ENCODE data around the gene FAM204A.

Gene FAM204A

DNA sequence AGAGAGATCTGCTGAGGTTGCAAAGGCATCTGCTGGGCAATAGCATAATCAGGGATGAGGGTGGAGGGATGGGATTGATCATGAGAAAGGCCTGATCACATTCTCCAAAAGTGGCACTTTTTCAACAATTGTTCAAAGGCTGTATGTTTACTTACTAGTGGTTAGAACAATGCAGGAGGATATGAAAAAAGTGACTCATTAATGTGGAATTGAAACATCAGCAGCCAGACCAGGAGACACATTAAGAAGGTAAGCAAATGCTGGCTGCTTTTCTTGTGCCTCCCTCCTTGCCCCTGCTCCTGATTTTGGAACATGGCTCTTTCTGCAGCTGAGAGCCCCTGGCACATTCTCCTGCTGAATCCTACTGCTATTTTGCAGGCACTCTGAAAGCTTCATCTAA is 63.5 kb downstream of the FAM204A start:
- DNase-seq (ENCODE audit: low read depth), result peak; percentile 51

DNA sequence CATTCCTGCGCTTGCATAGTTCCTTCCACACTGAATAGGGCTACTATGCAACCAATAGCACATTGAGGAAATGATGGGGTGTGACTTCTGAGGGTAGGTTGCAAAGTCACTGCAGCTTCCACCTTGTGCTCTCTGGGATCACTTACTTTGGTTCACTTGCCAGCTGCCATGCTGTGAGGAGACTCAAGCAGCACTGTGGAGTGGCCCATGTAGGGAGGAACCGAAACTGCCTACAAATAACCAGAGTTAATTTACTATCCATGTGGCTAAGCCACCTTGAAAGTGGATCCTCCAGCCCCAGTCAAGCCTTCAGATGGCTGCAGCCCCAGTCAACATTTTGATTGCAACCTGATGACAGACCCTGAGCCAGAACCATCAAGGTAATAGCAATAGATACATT is 64.3 kb downstream of the FAM204A start:
- no peak for DNase-seq (ENCODE audit: low read depth)

DNA sequence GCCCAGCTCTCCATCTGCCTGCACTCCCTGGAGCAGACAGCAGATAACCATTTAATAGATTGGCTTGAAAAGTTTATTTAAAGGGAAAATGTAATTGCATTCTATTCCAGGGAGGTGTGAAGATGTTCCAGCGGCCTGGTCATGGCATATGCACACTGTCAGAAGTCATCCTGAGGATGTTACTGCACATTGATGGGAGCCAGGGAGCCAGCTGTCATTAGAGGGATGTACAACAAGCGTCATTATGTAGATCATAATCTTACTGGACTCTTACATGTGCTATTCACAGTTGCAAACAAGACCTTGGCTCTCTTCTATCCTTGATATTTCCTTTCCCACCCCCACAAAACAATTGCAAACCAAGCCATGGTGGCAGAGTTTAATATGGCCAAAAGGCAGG is 65.4 kb downstream of the FAM204A start:
- DNase-seq (ENCODE audit: low read depth), result no peak

DNA sequence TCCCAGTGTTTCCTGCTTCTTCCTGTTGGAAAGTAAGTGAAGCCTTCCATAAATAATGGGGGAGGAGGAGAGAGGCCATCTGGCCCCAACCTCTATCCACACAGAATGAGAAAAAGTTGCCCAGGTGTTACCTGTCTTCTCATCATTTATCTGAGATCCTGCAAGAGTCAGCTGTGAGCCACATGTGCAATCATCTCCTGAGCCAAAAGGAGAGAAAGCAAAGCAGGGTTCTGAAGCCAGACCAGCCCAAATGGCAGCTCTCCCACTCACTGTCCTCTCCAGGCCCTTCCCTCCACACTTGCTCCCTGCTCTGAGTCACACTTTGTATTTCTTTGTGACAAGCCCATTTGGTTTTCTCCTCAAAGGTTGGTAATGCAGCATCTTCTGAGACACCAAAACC is 65.9 kb downstream of the FAM204A start:
- DNase-seq (ENCODE audit: low read depth), result no peak

DNA sequence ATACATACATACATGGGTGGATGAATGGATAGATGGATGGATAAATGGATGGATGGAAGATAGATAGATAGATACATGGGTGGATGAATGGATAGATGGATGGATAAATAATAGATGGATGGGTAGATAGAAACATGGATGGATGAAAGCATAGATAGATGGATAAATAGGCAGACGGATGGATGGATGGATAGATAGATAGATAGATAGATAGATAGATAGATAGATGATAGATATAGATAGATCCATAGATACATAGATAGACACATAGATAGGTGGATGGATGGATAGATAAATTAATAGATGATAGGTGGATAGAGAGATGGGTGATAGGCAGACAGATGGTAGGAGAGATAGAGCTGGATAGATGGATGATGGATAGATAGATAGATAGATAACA is 68.5 kb downstream of the FAM204A start:
- DNase-seq (ENCODE audit: low read depth), result no peak

DNA sequence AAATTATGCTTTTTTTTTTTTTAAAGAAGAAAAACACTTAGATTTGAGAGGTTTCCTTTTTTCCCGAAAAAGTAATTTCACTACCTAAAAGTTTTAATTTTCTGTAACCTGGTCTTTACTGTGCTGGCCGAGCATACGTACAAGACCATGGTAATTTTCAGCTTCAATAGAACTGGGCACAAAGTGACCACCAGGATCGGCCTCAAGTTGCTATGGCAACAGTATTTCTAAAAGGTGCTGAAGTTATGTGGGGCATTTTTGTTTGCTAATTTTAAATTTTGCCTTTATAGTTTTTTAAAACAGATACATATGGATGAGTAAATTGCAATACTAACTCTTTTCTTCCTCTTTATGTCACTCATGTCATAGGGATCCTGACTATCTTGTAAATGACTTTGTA is 69.4 kb downstream of the FAM204A start:
- DNase-seq (ENCODE audit: low read depth), result no peak

DNA sequence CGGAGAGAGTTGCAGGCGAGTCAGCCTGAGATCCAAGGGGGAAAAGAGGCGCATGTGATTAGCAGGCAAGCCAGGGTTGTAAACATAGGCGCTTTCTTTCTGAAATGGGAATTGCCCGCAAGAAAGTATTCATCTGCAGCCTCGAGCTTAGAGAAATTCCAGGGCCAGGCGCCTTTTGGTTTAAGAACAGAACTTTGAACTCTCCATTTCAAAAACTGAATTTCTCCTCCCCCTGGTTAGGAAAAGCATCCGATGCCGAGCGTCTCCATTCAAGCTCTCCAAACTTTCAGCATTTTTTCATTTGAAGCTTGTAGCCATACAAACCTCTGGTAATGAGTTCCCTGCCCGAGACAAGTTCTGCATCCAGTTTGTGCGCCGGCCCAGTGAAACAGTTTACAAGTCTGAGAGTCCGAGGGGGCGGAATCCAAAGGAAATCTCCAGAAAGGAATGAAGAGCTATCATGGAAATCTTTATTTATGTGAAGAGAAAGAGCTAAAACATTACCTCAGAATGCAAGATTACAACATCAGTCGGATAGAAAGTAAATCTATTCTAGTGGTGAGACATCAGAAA is 69.9 kb downstream of the FAM204A start:
- peak; percentile 58 for DNase-seq (ENCODE audit: low read depth)

DNA sequence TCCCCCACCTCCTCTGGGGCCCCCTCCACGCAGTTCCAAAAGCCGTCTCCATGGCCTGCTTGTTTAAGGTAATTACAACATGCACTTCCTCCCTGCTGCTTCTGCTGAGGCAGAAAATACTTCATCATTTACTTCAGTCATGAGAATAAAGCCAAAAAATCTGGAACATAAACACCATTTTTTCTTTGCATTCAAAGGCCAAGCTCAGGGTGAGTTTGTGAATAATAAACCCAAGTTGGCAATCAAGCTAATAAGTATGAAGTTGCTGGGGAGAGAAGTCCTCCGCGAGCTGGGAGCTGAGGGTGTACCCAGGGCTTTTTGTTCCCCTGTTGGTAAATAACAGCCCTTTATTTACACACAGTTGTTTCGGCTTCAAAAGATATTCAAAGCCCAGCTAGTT is 70.5 kb downstream of the FAM204A start:
- DNase-seq (ENCODE audit: low read depth), result no peak

DNA sequence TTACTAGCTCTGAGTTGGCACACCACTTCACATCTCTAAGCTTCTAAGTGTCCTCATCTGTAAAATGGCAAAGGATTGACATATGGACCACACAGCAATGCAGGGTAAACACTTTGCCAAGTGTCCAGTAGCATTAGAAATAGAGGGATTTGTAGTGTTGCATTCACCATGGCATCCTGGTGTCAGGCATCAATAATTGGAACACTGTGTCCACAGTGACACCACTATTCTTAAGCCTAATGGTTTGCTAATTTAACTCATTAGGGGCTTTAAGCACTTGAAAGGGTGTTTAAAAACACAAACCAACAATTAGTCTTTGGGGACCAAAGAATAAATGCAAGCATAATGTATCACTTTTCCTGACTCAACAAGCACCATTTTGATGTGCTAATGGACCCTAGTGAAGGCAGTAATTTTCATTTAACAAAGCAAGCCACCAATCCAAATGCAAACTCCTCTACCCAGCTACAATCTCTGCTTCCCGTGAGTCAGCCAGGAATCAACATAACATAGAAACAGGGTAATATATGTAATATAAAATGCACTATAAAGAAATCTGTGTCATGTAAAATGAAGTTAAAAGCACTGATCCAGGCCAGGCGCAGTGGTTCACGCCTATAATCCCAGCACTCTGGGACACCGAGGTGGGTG is 75.9 kb downstream of the FAM204A start:
- no peak for DNase-seq (ENCODE audit: low read depth)

DNA sequence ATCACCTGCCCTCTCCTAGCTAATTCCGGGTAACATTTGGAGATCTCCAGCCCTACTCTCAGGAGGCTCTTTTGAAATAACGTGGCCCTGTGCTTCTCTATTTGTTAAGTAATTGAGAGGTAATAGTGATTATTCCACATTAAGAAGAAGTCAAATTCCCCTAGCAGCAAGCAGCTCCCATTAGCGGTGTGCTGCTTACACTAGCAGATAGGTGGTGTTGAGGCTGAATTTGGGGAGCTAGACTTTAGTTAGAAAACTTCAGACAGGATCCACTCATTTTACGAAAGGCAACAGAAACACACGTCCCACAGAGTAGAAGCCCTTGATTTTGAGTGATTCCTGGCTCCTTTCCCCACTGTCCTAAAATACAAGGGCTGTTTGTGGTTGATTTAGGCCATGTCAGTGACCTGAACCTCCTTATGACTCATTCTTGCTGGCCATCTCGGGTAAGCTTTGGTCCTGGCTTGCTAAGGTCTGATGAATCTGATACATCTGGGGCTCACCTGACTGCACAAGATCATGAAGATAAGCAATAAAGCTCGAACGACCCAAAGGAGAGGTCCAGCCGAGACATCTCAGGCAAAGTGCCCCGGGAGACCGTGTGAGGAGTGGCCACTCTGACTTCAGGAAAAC is 77.2 kb downstream of the FAM204A start:
- DNase-seq (ENCODE audit: low read depth), result no peak

DNA sequence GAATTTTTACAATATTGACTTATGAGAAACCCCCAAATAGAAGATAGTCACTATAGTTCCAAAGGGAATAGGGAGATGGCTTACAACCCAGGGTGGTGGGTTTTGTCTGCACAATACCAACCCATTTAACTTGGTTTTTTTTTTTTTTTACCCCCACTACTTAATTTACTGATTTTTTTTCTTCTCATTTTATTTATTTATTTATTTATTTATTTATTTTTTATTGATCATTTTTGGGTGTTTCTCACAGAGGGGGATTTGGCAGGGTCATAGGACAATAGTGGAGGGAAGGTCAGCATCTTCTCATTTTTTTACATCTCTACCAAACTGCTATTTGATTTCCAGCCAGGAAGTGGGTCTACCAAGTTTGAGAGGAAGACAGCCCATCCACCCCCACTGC is 77.9 kb downstream of the FAM204A start:
- no peak for DNase-seq (ENCODE audit: low read depth)

DNA sequence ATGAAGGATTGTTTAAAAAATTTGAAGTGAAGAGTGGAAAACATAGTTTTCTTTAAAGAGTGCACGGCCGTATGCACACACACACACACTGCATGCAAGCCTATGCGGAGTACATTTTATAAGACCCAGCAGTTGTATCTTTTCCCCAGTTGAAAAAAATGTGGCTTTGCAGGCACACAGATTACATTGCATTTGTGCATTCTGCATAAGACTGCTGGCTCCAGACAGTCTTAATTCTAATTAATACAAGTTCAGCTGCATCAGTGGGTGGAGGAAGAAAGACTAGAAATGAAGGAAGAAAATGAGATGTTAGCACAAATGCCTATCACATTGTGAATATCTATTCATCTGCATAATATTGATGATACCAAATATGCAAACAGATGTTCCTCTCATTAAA is 79.6 kb downstream of the FAM204A start:
- DNase-seq (ENCODE audit: low read depth), result no peak

DNA sequence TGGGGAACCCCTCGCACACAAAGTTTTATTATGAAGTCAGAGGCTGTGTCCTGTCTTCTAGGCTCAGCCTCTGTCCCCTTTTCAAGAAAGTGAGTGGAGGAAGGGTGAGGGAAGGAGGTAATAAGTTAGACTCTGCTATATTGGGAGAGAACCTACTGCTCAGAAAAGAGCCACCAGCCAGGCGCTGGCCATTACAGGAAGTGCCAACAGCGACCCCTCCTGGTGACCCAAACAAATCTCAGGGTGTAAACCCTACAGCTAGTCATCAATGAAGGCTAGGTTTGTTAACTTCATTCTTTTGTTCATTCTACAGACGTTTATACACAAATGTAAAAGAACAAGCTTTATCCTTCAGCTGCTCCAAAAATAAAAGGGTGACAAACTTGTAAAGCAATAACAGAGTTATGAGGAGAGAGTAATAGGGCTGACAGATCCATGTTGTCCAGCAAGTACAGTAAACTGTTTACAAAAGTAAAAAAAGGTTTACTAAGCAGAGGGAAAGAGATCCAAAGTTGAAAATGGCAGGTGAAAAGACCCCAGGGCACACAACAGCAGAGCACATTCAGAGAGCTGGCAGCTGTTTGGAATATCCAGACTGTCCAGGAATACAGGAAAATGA is 82.7 kb downstream of the FAM204A start:
- DNase-seq (ENCODE audit: low read depth), result peak; percentile 27

DNA sequence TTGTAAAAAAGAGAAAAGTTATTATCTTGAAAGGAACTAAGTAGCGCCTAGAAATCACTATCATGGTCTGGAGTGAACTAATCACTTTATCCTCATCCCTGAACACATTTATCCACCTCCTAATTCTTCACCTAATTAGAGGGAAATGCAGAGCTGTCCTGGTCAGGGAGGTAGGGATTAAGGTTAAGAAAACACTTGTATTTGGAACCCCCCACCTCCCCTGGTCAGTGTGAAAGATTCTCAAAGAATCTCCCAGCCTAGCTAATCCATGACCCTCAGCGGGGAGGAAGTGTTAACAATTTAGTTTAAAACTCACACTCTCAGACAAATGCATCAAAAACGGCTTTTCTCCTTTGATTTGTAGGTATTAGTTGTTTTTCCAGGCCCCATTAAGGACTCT is 83.8 kb downstream of the FAM204A start:
- no peak for DNase-seq (ENCODE audit: low read depth)

DNA sequence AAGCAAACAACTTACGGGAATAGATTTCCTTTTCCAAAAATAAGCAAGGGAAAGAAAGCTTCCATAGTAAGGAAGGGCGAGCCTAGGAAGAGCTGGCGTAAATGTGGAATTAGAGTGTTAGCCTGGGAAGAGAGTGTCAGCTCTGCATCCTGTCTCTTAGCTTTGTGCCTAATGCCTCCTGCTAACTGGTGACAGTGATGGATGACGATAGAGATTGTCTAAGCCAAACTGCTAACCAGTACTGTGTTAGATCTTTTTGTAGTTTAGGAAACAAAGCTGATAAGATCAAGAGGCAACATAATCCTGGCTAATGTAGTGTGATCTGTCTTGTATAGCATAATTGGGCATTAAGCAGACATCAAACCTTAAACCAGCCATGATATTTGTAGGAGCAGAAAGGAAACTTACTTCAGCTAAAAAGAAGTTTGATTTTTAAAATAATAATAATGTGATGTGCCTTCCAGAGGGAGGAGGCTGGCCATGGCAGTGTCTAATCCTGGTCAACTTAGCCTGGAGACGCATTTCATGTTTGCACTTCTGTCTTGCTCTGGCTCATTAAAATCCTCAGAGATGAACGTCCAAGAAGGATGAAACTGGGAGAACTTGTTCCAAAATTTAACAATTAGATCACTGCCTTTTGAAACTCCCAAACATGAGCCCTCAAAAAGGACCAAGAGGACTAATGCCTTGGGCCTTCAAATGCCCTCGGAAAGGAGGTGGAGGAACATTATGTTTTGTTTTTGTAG is 85.1 kb downstream of the FAM204A start:
- no peak for DNase-seq (ENCODE audit: low read depth)

DNA sequence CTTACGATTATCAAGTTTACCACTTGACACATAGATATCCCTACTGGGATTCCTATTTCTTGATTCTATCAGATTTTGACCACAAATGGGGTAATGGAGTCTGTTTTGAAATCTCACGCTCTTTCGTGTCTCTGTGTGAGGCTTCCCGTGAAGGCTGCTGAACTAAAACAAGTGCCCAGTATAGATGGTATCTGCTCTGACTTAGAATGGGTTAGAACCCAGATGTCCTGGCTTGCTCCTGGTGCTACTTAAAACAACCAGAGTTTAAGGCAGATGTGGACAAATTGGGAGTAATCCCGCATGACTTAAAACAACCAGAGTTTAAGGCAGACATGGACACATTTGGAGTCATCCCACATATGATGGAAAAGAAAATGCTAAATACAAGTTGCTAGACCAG is 85.9 kb downstream of the FAM204A start:
- DNase-seq (ENCODE audit: low read depth), result no peak

DNA sequence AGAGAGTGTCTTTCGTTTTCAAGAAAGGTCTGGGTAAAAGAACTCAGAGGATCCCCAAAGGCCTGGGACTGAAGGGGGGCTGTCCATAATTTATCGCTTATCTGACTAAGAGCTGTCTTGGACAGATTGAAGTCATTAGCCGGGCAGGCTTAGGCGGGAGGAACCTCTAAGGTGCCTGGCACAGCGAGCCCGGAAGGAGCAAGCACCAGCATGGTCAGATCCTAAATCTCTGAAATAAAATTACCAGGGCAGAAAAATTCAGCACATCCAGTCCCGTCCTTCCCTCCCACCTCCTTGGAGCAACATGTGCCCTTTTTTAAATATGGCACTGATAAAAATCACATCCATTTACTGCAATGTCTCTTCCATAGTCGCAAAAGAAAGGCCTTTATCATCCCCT is 86.8 kb downstream of the FAM204A start:
- no peak for DNase-seq (ENCODE audit: low read depth)

DNA sequence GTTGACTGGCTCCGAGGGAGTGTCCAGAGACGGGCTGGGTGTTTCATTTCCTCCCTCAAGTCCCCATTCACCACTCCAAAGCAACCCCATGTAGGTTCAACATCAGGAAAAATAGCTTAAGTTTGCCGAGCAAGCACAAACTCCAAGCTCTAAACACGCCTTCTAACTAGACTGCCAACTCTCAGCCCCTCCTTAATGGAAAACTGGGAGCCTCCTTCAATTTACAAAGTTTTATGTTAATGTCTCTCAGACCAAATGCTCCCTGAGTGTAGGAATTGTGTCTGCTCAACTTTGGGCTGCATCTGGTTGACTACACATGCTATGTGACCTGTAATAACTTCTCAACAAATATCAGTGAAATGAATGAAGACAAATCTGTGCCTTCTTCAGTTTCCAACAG is 87.5 kb downstream of the FAM204A start:
- DNase-seq (ENCODE audit: low read depth), result no peak

DNA sequence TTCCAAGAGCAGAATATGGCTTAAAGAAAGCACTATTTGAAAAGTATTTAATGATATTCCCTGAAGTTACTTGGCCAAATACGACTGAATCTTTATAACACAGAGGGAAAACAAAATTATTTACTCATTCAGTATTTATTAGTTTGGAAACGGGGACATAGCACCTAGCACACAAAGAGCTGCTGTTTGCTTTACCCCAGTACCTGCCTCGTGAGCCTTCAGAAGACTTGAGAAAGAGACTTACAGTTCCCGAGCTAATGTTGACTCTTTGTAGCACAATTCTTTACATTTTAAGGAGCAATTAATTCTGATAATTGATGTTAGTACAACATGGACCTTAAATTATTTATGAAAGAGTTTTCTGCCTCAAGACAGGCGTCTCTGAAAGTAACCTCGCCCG is 88.7 kb downstream of the FAM204A start:
- DNase-seq (ENCODE audit: low read depth), result no peak

DNA sequence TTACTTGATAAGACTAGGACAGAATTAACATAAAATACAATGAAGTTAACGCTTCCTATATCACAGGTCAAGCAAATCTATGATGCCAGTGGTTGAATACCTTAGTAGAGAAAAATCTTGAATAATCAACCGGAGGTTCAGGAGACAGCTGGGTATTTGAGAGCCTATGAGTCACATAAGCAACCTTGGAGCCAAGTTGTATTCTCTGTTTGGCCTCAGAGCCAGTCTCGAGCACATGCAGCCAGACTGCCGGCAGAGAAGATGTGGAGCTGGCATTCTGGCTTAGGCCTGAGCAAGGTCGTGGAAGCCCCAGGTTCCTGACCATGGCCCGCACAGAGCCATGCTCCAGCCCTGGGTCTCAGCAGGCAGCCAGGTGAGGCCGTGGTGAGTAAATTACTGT is 90.3 kb downstream of the FAM204A start:
- peak; percentile 35 for DNase-seq (ENCODE audit: low read depth)

DNA sequence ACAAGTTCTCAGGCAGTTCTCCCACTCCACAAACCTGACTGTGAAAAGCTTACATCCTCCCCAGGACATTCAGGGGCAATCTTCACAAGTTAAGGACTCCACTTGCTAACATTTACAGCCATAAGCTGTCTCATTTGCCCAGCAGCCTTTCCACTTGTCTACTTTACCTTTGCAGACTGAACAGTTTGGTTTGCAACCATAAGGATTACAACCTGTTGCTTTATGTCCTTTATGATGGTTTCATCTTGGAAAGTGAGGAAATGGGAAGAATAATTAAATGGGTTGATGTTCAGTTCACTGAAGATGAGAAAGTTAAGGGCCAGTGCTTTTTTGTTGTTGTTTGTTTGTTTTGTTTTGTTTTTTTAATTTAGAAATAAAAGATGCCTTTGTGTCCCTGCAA is 92.4 kb downstream of the FAM204A start:
- no peak for DNase-seq (ENCODE audit: low read depth)

All from iris pigment epithelial cell (primary cell).